HG03565 (cell line): ENCODE measurements around the gene MTCL1.

Source experiments
- ATAC-seq: cut with Tn5 transposase; IDR thresholded peaks from one replicate; pipeline ENCODE4 v1.9.1; 2021; ENCODE audit warnings: mild to moderate bottlenecking, moderate library complexity; ENCODE audit not compliant: unreplicated experiment

Gene MTCL1

DNA sequence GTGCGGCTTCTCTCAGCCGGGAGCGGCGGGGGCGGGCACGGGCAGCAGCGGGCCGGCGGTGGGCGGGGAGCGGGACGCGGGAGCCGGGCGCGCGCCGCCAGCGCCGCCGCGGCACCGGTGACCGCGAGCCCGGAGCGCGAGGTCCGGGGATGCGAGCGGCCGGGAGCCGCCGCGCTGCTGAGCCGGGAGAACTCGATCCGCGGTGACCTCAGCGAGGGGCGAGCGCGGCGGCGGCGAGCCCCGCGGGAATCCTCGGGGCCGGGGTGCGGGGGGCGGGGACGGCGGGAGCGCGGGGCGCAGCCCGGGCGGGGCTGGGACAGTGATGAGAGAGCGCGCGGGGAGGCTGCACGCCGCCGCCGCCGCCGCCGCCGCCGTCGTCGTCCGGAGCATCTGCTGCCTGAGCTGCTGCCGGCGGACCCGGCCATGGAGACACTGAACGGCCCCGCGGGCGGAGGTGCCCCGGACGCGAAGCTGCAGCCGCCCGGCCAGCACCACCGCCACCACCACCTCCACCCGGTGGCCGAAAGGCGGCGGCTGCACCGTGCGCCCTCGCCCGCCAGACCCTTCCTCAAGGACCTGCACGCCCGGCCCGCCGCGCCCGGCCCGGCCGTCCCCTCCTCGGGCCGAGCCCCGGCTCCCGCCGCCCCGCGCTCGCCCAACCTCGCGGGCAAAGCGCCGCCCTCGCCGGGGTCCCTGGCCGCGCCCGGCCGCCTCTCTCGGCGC lies at the start of gene MTCL1:
MTCL1 (plus strand) TSS at position 319 of the 723 bp plus-strand sequence; CDS start at position 424, 105 bp downstream.
- ATAC-seq: peak; percentile 24

DNA sequence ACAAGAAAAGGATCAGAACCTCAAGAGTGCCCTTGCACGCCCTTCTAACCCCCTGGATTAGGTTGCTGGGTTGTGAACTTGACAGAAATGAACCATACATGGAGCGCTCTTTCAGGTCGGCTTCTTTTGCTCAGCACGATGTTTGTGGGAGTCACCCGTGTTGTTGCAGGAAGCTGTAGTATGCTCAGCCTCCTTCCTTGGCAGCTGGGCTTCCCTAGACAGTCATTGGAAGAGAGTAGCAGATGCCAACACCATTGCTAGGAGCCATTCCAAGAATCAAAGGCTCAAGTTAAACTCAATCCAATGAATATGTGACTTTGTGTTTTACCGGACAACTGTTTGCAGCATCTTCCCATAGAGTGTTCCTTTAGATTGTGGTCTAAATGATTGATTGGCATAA lies 49.1 kb upstream of the MTCL1 start:
- ATAC-seq: no peak

DNA sequence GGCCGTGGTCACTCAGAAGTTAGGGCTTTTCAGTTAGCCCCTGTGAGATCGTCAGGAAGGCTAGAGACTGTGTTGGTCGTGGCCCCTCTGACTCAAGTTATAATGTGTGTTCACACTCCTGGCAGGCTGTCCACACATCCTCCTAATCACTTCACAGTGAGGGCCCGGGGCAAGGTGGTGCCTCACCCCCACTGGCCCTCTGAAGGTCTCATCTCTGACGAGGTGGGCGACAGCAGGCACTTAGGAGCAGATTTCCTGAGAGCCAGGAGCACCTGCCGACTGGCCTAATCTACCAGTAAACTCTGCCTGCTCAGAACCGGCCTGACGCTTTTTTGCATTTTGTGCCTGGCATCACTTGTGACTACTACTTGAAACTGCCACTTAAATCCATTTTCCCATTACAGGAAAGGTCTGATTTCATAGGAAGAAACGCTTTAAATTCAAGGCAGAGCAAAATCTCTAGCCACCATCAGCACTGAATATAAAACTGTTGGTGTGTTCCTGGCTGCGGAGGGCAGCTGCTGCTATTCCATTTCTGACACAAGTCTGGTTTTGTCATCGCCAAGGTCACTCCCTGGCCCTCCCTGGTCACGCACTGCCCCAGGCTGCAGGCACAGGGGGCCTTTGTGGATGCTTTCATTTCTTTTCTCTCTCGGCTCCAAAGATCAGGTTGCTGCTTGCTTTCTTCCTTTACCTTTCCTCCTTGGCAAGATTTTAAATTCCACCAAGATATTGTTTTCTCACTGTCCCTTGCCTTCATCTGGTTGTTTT lies 48.1 kb upstream of the MTCL1 start:
- ATAC-seq: no peak

DNA sequence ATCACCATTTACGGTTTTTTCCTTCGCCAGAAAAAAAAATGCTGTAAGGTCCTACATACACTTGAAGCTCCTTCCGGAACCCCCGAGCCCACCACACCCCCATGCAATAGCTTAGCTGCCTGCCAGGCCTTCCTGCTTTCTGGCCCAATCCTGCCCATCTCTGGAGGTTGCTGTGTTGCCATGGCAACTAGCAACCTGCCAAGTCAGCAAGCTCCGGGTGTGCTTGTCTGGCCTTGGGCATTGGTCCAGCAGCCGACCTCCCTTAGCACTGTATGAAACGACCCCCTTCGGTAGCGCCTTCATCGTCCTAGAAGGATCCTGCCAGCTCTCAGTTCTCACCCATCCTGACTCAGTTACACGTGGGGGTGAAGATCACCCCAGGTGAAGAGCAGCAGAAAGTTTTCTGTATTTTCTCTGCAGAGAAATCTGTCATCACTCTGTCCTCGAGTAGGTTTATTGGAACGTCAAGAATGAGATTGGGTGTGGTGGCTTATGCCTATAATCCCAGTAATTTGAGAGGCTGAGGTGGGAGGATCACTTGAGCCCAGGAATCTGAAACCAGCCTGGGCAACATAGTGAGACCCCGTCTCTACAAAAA lies 47.4 kb upstream of the MTCL1 start:
- no peak for ATAC-seq

DNA sequence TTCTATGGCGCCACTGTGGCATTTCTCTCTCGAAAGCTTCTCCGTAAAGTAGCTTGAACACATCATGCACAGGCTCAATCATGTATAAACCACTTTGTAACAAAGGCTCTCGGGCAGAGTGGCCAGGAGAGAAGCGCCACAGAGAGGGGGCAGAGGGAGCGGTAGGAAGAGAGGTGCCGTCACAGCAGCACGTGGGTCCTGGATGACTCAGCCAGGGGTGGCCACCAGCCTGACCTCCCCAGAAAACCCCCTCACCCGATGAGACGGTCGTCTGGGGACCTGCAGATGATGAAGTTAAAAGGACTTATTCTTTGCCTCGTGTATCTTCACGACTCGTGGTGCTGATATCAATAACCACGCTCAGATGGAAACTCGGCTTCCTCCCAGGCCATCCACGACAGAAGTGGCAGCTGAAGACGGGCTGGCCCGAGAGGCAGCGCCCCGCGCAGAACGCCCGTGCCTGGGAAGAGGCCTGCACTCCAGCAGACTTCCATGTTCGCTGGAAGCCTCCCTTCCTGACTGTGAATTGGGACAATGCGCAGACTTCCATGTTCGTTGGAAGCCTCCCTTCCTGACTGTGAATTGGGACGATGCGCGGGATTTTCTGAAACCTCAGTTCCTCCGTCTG lies 46.4 kb upstream of the MTCL1 start:
- no peak for ATAC-seq

DNA sequence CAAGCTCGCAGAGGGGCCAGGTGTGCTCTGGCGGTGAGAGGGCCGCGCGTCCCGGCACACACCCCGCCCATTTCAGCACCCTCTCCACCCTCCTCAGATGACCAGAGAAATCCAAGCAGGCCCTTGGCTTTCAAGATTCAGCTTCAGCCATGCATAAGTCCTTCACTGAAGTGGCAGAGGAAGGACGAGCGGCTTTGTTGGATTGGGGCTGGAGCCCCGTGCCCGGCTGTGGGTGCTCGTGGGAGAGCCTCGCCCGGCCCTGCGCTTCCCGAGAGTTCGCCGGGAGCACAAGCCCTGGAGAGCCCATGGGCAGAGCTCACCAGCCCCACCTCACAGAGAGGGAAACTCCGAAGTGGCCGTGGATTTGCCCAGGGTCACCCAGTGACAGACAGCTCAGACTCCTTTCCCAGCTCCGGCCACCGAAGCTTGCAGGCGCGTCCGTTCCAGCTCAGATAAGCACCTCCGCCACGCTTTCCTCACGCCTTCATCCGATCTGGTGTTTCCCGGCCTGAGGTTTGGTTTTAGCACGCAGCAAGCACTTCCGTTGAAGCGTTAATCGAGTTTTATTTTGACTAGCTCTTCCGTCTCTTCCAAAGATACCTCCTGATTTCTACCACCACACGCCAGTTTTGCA lies 45.6 kb upstream of the MTCL1 start:
- ATAC-seq: no peak

DNA sequence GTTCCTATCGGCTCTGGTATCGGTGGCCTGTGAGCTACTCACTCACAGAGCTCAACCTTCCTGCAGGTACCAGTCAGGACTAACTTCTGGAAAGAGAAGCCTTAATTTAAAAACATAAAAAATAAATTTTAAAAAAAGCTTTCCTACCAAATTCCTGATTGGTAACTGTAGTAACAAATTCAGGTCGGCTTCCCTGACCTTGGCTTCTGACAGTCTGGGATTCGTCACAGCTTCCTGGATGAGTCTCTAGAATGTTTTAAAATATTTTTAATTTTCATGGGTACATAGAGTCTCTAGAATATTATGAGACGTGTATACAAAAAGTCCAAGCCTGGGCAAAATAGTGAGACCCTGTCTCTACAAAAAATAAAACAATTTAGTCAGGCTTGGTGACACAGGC lies 45.0 kb upstream of the MTCL1 start:
- no peak for ATAC-seq

DNA sequence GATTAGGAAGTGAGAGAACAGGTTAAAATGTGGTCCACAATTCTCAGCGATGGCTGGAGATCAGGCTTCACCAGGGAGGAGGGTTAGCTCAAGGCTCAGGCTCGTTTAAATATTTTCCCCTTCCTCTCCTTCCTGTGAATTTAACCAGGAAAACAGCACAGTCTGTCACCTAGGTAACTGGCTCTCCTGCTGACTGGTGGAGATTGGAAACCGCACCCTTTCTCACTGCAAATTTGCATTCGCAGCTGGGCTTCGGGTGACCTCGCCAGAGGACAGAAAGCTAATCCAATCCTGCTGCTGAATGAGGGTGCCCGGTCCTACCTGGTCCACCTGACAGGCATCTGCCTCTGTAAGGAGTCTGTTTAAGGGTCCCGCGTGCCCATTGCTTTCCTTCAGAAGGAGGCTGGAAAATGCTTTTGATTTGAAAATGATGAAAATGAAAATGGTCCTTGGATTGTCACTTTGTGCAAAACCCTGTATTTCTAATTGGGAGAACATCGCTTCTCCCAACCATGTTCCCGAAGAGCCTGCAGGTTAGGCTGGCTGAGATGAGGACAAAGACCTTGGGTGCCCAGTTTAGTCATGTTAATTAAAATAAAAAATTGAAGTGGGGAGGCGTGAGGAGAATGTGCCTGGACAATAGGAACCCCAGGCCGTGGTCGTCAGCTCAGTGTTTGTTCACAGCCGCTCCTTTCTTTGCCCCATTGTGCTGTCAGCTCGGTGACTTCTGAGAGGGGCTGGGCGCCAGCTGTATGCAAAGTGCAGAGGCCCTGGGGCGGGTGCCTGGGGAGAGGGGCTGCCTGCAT lies 43.4 kb upstream of the MTCL1 start:
- ATAC-seq: no peak

DNA sequence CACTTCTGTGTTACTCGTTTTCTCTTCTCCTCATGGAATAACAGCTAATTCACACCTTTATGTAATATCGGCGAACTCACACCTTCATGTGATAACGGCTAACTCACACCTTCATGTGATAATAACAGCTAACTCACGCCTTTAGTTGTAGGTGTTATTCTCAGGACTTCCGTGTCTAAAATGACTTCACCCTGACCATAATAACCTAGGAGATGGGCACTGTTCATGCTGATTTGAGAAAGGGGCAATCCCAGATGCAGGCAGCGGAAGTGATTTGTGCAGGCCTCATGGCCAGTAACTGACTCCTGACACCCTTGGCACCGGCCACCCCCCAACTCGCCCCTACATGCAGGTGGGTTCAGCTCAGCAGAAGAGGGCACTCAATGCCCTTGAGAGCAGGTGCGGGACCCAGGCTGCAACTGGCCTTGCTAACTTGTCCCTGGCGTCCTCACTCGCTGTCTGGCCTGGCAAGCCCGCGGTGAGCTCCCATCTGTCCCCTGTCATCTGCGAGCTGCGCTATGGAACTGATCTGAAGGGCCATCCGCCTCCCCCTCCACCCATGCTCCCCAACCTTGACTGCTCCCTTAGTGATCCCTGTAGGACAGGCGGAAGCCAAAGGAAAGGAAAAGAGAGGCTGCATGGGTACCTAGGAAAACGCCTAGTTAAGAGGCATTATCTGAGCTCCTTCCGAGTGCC lies 42.6 kb upstream of the MTCL1 start:
- ATAC-seq: no peak

DNA sequence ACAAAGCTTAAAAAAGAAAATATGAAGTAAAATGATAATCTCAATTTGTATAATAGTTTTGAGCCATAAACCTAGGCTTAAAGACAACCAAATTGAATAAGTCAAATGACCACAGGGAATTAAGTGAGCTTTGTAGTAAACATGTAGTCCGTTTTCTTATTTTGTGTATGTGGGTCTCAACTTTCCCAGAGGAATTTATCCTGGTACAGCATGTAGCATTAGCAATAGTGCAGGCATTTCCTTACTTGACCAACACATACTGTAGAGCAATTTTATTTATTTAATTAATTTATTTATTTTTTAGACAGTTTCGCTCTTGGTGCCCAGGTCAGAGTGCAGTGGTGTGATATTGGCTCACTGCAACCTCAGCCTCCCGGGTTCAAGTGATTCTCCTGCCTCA lies 37.5 kb upstream of the MTCL1 start:
- ATAC-seq: no peak

DNA sequence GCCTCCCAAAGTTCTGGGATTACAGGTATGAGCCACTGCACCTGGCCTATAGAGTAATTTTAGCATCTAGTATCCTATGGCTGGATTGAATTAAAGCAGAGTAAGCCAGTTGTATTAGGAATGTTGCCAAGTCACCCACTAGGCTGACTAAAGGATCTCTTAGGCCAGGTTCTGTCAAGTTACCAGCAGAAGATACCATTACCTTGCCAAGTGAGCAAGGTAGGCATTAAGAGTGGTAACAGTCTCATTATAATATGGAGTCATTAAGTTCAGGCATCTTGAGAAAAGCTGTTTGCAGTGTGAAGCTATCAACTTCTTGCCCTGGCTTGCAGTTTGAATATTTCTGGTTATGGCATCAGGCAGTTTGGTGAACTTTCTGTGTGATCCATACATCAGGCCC lies 37.0 kb upstream of the MTCL1 start:
- ATAC-seq: no peak

DNA sequence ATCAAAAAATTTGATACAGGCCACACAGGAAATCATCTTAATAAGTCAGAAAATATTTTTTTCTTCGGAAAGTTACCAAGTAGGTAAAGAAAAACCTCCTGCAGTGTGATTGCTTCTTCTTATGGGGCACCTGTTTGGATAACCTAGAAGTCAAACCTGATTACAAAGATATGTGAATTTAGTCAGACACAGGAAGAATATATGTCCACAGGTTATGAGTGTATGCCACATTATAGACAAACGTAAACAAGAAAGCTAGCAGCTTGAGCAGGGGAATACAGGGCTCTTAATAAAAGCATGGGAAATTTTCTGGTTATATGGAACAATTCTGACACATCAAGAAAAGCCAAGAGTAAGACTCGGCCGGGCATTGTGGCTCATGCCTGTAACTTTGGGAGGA lies 35.8 kb upstream of the MTCL1 start:
- no peak for ATAC-seq

DNA sequence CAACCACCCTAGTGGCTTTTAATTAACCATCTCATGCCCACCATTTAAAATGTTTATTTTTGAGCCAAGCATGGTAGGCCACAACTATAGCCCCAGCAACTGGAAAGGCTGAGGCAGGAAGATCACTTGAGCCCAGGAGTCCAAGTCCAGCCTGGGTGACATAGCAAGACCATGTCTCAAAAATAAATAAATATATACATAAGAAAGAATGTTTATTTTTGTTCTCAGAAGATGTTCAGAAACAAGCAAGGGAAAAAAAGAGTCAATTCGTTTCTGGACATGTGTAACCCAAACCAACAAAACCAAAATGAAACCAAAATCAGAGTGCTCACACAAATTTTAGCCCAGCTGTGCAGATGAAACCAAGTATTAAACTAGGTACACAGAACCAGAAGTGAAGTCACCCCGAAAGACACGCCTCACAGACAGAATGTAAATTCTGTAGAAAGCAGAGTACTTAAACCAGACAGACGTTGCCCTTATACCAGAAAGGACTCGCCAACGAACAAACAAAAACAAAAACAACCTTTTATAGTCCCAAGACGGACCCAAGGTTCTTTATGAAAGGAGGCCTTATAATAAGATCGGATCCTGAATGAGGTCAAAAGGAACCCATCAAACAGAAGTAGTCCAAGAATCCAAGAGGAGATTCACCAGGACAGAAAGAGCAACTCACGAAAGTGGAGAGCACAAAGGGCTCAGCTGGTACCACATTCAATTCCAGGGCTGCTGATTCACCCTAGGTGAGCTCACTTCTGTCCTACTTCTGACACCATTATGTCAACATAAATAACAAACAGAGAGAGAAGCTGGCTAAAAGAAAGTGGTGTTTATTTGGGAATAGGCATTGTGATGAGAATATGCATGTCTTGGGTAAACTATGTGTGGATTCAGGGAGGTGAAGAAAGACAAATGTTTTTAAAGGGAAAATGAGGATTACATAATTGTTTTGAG lies 31.8 kb upstream of the MTCL1 start:
- peak; percentile 88 for ATAC-seq

DNA sequence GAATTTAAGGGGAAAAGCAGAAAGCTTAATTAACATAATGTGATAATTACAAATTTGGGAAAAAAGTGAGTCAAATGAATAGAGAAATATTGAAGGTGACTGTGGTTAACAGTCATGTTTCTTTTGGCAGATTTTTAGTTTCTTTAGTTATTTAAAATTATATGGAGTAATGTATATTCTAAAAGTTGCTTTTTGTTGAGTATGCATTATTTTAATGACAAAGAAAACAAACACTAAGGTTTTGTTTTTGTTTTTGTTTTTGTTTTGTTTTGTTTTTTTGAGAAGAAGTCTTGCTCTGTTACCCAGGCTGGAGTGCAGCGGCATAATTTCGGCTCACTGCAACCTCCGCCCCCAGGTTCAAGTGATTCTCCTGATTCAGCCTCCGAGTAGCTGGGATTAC lies 30.3 kb upstream of the MTCL1 start:
- no peak for ATAC-seq

DNA sequence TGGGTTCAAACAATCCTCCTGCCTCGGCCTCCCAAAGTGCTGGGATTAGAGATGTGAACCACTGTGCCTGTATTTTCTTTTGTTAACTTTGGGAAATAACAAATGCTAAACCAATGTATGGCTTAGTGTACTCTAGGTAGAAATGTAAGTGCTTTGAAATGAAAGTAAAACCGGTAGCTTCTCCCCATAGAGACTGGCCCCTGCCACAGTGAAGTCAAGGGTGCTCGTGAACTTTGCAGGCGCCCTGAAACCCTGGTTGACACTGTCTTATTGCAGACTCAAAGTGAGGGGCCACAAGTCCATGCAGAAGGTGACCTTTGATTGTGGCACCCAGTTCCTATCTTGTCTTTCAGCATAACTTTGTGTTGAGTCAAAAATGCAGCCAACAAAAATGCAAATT lies 24.2 kb upstream of the MTCL1 start:
- ATAC-seq: no peak

DNA sequence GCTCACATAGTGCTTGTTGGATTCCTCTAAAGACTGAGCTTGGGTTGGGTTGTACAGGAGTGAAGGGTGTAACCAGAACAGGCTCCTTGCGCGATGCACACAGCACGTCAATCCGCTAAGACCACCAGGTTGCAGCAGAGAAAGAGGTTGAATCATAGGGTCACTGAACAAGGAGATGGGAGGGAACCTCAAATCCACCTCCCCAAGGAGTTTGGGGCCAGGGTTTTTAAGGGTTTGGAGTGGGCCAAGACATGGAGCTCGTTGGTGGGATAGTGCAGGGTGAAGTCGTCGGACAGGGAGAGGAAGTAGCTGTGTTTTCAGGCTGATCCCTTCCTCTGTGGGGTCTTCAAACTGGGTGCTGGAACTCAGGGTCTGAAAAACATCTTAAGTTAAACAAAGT lies 20.8 kb upstream of the MTCL1 start:
- ATAC-seq: no peak

DNA sequence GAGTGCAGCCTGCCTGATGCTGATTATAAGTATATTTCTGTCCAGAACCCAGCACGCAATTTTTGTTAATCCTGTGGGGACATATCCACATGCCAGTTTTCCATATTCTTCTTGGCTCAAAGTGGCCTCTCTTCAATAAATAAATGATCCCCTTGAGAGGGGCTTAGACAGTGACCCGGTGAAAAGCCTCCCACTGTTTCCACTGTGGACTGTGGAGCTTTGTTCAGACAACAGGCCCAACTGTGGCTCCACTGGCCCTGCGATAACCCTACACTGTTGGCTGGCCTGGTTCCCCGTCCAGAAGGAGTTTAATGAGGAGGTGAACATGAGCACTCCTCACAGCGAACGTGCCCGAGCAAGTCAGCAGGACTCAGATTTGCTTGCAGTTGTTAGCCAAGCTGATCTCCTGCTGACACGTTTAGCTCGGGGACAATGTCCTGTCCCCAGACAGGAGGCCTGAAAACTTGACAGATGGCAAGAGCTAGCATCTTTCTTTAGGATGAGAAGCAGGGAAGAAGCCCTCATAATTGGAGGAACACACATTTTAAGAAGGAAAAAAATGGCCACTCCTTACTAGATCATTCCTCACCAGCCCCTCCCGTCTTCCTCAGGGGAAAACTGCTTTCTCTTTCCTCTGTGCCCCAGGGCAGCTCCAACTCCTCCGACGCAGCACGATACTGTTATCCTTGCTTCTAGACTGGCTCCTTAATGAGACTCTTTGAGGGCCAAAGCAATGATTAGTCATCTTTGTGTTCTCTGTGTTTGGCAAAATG lies 20.0 kb upstream of the MTCL1 start:
- no peak for ATAC-seq

DNA sequence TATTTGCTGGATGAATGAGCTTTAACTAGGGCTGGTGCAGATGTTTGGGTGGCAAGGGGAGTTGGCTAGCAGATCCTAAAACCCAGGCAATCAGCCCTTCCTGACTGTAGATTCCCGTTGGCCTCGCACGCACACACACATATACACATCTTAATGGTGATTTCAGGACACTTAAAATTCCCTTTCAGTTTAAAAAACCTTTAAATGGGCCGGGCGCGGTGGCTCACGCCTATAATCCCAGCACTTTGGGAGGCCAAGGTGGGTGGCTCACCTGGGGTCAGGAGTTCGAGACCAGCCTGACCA lies 19.5 kb upstream of the MTCL1 start:
- ATAC-seq: no peak
